GM12878 (cell line): ENCODE results near the gene P2RX2. TPM values are rescaled to one million over a fixed set of nuclear protein-coding genes. Genes with fewer than 3 reads are reported as not detected.

Source experiments
- ATAC-seq: fragments of 200-7000 bp; cut with Tn5 transposase; 3 replicates; pipeline ENCODE4 v1.9.1; 2020; ENCODE audit warnings: mild to moderate bottlenecking, moderate library complexity
- BruUV-seq: library from RNA; stranded (reverse); fragments of 400-500 nt; replicated peaks from 2 replicates; lab custom pipeline; 2021; lab: Mats Ljungman, UMichigan
- CTCF ChIA-PET: fragments of 300-600 bp; sonication (Branson Sonifier 250); formaldehyde crosslinking; extraction: SDS; loops from one replicate; lab custom pipeline; 2021; ENCODE audit warnings: inconsistent platforms; lab: Yijun Ruan, JAX
- POLR2A ChIA-PET: fragments of 350-600 bp; formaldehyde crosslinking; extraction: SDS; loops from one replicate; lab custom pipeline; 2021; ENCODE audit warnings: inconsistent platforms; lab: Charles Lee
- RAD21 ChIA-PET: fragments of 300-600 bp; sonication (Branson Sonifier 250); formaldehyde crosslinking; loops from one replicate; lab custom pipeline; 2023; ENCODE audit warnings: antibody characterized with exemption; ENCODE audit not compliant: unreplicated experiment; lab: Charles Lee
- SMC1A ChIA-PET: fragments of 300-600 bp; sonication (Branson Sonifier 250); formaldehyde crosslinking; loops from one replicate; lab custom pipeline; 2023; ENCODE audit not compliant: unreplicated experiment, uncharacterized antibody; lab: Charles Lee
- DNase-seq: peaks from one replicate; pipeline ENCODE4 v3.0.0-alpha.2; 2011; ENCODE audit warnings: low read depth, low spot score
- FAIRE-seq: peaks from 3 replicates; lab custom pipeline; 2011; peaks lifted over from hg19 to GRCh38; lab: Jason Lieb, UNC
- H2AFZ ChIP-seq: 2 replicates; pipeline ENCODE4 v1.6.0; 2011; ENCODE audit warnings: low read depth, low read length, control low read depth; ENCODE audit not compliant: control insufficient read depth
- H3K27ac ChIP-seq: 2 replicates; pipeline ENCODE4 v1.5.1; 2011; ENCODE audit warnings: control low read depth; ENCODE audit not compliant: control insufficient read depth, insufficient read depth
- H3K27me3 ChIP-seq, 2 experiments: replicated peaks in 1 of 2; 2 replicates each; pipeline versions ENCODE4 v1.6.0 to v1.6.1; 2011; ENCODE audit warnings: low read length in 1 of 2; ENCODE audit not compliant: control insufficient read depth in 2 of 2, insufficient read depth in 2 of 2
- H3K36me3 ChIP-seq, 2 experiments: 2 replicates each; pipeline ENCODE4 v1.5.1; 2011; ENCODE audit warnings: low read length in 1 of 2; ENCODE audit not compliant: control insufficient read depth in 2 of 2, insufficient read depth in 2 of 2
- H3K4me1 ChIP-seq: 2 replicates; pipeline ENCODE4 v1.6.1; 2011; ENCODE audit warnings: mild to moderate bottlenecking, low read length, moderate library complexity, mixed read lengths; ENCODE audit not compliant: control insufficient read depth, insufficient read depth
- H3K4me2 ChIP-seq: 2 replicates; pipeline ENCODE4 v1.6.0; 2011; ENCODE audit warnings: control low read depth; ENCODE audit not compliant: control insufficient read depth, insufficient read depth
- H3K4me3 ChIP-seq: fragments of 200-600 bp; sonication (generic); 2 replicates; pipeline ENCODE4 v1.5.1; 2016
- H3K79me2 ChIP-seq: 2 replicates; pipeline ENCODE4 v1.6.0; 2011; ENCODE audit warnings: low read length; ENCODE audit not compliant: control insufficient read depth, insufficient read depth
- H3K9ac ChIP-seq: 2 replicates; pipeline ENCODE4 v1.8.0; 2011; ENCODE audit warnings: low read length, control low read depth, mixed read lengths; ENCODE audit not compliant: control insufficient read depth, insufficient read depth
- H3K9me3 ChIP-seq: replicated peaks from 3 replicates; pipeline ENCODE4 v1.5.1; 2011; ENCODE audit warnings: mild to moderate bottlenecking, low read length; ENCODE audit not compliant: control insufficient read depth, insufficient read depth
- H4K20me1 ChIP-seq: 2 replicates; pipeline ENCODE4 v1.6.0; 2011; ENCODE audit not compliant: control insufficient read depth, insufficient read depth
- CREB1 ChIP-seq: IDR thresholded peaks from 2 replicates; pipeline ENCODE4 v1.6.1; 2012; ENCODE audit warnings: low read depth, mild to moderate bottlenecking, inconsistent platforms
- FOS ChIP-seq: IDR thresholded peaks from 3 replicates; pipeline ENCODE4 v1.6.1; 2011; ENCODE audit warnings: borderline replicate concordance; ENCODE audit not compliant: insufficient read length; ENCODE audit errors: extremely low read depth
- FOXK2 ChIP-seq: fragments of 450-650 bp; IDR thresholded peaks from 2 replicates; pipeline ENCODE4 v1.6.1; 2017; ENCODE audit warnings: mild to moderate bottlenecking, moderate library complexity
- GABPA ChIP-seq: IDR thresholded peaks from 2 replicates; pipeline ENCODE4 v1.6.1; 2014; ENCODE audit warnings: antibody characterized with exemption, low read depth, mild to moderate bottlenecking, inconsistent platforms
- IKZF2 ChIP-seq, 2 experiments: fragments of 450-650 bp; IDR thresholded peaks; 2 replicates each; pipeline ENCODE4 v1.6.1; 2017; ENCODE audit warnings: mild to moderate bottlenecking in 2 of 2, moderate library complexity in 2 of 2
- MEF2A ChIP-seq: IDR thresholded peaks from 2 replicates; pipeline ENCODE4 v1.6.1; 2011; ENCODE audit warnings: low read depth, mild to moderate bottlenecking, low read length, moderate library complexity; ENCODE audit not compliant: insufficient read depth
- RBBP5 ChIP-seq: fragments of 200-600 bp; sonication (generic); conservative IDR thresholded peaks from 2 replicates; pipeline ENCODE4 v1.6.1; 2016
- RFX5 ChIP-seq: IDR thresholded peaks from 2 replicates; pipeline ENCODE4 v1.6.1; 2011; ENCODE audit warnings: low read depth, low read length, improper control_type of control experiment
- WGBS: methylation state at CpG from one replicate; pipeline ENCODE4 v1.1.6; 2016; ENCODE audit warnings: low lambda C conversion rate; ENCODE audit not compliant: insufficient replicate concordance, insufficient coverage; ENCODE audit errors: missing lambda C conversion rate; 5-methylcytosine and 5-hydroxymethylcytosine counted together
- in situ Hi-C: fragments of 300-500 bp; cut with MboI; formaldehyde crosslinking; loops from 9 replicates; pipeline ENCODE4 v1.14.3; 2018; ENCODE audit warnings: mixed read lengths
- intact Hi-C: fragments of 100-400 bp; cut with micrococcal nuclease; formaldehyde crosslinking; loops from one replicate; pipeline ENCODE4 v1.14.2; 2022; ENCODE audit not compliant: unreplicated experiment
- polyA plus RNA-seq, 11 experiments: library from polyadenylated mRNA; depleted of rRNA in 4 of 11; unstranded in 6 of 11; stranded (reverse) in 5 of 11; fragments of >200 nt; fragmentation: Nextera tagmentation in 4 of 11; fragmentation: Illumina TruSeq in 1 of 11; extraction: Ambion mirVana in 4 of 11; extraction: Trizol in 1 of 11; gene quantifications; 1 replicate in 1 of 11; 2 replicates in 10 of 11; pipeline versions ENCODE4 v1.2.1 to v1.2.3, GENCODE V29; 2011 to 2016; ENCODE audit warnings: inconsistent platforms in 2 of 11, missing spikeins in 2 of 11, low read depth in 1 of 11
- total RNA-seq, 4 experiments: library from RNA; depleted of rRNA in 3 of 4; stranded (reverse); fragments of >200 nt in 3 of 4; fragmentation: Illumina TruSeq in 1 of 4; extraction: Trizol in 1 of 4; gene quantifications; 2 replicates each; pipeline versions ENCODE4 v1.2.1 to v1.2.3, GENCODE V29; 2013 to 2021
- TF ChIP-seq, protein P1 (sequence below): IDR thresholded peaks from 2 replicates; pipeline ENCODE4 v1.6.1; 2011; ENCODE audit warnings: borderline replicate concordance, low read depth, mild to moderate bottlenecking, moderate library complexity, mixed read lengths, low read length; ENCODE audit not compliant: insufficient read depth; ENCODE audit errors: extremely low read length

The P2RX2 gene
- total and polyA plus RNA-seq, 10 of the 15 experiments (the other 5 are each of a cell fraction or from before 2014, with no cell fraction given), result not detected

DNA sequence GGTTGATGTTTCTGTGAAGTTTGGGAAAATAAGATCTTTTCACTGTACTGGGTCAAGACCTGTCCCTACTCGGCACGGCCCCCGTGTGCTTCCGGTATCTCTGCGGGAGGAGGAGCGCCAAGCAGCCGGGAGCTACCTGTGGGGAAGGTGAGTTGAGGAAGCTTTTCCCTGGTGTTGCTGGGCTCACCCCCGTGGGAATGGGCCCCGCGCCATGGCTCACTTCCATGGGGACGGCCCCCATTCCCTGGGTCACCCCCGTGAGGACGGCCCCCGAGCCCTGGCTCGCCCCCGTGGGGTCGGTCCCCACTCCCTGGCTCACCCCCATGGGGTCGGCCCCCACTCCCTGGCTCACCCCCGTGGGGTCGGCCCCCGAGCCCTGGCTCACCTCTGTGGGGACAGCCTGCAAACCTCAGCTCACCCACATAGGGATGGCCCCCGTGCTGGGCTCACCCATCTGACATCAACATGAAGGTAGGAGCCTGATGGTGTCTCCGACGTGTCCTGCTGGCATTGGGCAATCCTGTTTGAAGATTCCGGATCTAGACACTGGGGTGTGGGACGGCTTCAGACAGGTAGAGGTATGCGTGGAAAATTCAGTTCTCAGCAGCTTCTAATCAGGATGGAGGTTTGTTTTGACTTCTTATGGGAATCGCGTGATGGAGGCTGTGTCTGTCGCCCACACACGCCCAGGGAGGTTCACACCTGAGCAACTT is 17.2 kb upstream of the P2RX2 start (continued):
- TF ChIP-seq, protein P1, sequence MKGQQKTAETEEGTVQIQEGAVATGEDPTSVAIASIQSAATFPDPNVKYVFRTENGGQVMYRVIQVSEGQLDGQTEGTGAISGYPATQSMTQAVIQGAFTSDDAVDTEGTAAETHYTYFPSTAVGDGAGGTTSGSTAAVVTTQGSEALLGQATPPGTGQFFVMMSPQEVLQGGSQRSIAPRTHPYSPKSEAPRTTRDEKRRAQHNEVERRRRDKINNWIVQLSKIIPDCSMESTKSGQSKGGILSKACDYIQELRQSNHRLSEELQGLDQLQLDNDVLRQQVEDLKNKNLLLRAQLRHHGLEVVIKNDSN, result no peak
- no peak for TF ChIP-seq FOS
- TF ChIP-seq FOXK2, result no peak

DNA sequence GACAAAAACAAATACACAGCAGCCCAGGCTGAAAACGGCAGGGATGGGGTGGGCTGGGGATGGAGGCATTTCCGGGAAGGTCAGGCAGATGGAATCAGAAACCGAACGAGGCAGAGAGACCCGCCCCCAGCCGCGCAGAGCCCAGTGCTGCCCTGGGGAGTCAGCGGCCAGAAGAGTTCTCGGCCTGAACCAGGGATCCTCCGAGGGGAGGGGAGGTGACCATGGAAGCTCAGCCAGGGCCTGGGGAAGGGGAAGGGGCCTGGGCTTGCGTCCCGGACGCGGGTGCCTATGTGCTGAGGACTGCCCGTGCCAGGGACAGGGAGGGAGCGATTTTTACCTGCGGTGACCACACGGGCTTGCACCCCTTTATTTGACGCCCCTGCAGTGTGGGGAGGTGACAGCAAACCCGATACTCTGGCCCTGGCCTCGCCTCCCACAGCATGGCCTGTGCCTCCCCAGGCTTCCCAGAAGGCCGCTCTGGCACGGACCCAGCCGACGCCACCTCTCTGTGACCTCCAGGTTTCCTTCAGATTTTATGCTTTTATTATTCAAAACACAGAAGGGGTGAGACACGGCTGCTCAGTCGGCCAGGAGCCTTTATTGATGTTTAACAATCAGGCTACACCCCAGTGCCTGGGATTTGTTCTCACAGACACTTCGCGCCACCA is 15.9 kb upstream of the P2RX2 start:
- no peak overlapping the region for H3K4me3 ChIP-seq
- no peaks in the 10 kb centered on the region for H3K9me3 ChIP-seq
- H4K20me1 ChIP-seq, result no peaks in the 10 kb centered on the region
- intact Hi-C loops (no loop called here), in situ Hi-C loops (no loop called here)
- H3K4me1 ChIP-seq, result no peaks in the 10 kb centered on the region
- FAIRE-seq (no peak), ATAC-seq (no peak), DNase-seq (no peak)
- no peaks in the 10 kb centered on the region for H3K36me3 ChIP-seq
- no peak overlapping the region for H3K4me2 ChIP-seq
- H3K27me3 ChIP-seq, result no peaks in the 10 kb centered on the region; a peak in 1 of 4 replicates
- ChIA-PET SMC1A (no interaction called here), POLR2A (no interaction called here), CTCF (interaction anchor here (1.6 kb wide), 1 partner anchor 12 kb away, joined by 5 read pairs; no protein-coding TSS in a partner anchor), RAD21 (no interaction called here)
- BruUV-seq, result no TSS peak
- H3K79me2 ChIP-seq, result no peaks in the 10 kb centered on the region
- H3K27ac ChIP-seq, result no peak overlapping the region
- H3K9ac ChIP-seq, result no peak overlapping the region
- 60% methylated on average over 23 of the region's 29 CpGs for WGBS
- no peak for TF ChIP-seq RFX5
- no peak for TF ChIP-seq IKZF2 (IDR thresholded peaks at IDR 0.05)
- no peak for TF ChIP-seq CREB1
- no peak for TF ChIP-seq MEF2A
- TF ChIP-seq RBBP5, result no peak
- no peak for TF ChIP-seq GABPA
- no peak overlapping the region for H2AFZ ChIP-seq
